Measurements from ENCODE around the gene KRTAP29-1. TPM values are rescaled to one million over a fixed set of nuclear protein-coding genes. Genes with fewer than 3 reads are reported as not detected.

The KRTAP29-1 gene
- polyA plus RNA-seq, 1 experiment, result not detected

- Histone ChIP-seq H3K27me3 (ENCODE audit: control insufficient read depth, insufficient read depth, low read length) (no peaks in the 10 kb centered on the region), H3K4me3 (ENCODE audit: low read depth, low read length) (no peak overlapping the region), H3K27ac (ENCODE audit: low read depth, low read length) (no peak overlapping the region), H3K9me3 (ENCODE audit: control insufficient read depth, insufficient read depth, low read length) (peaks cover 19% of the 10 kb centered on the region)
- CTCF ChIA-PET, result interaction anchor here (0.9 kb wide), 1 partner anchor 17 kb away, joined by 3 read pairs; no protein-coding TSS in a partner anchor
- TF ChIP-seq CTCF (IDR thresholded peaks at IDR 0.05; ENCODE audit: low read depth, low read length), result no peak
- no peak for DNase-seq (ENCODE audit: low read depth, low spot score)
- POLR2A ChIA-PET, result no interaction called here
Observed at GRCh38 chr17:41345992-41346391, 43.3 kb upstream of the KRTAP29-1 start.

GRCh38 chr17:41343029-41343428 is 40.4 kb upstream of the KRTAP29-1 start:
- peaks cover 19% of the 10 kb centered on the region for H3K9me3 ChIP-seq (ENCODE audit: control insufficient read depth, insufficient read depth, low read length)
- no peaks in the 10 kb centered on the region for H3K27me3 ChIP-seq (ENCODE audit: control insufficient read depth, insufficient read depth, low read length)
- ChIA-PET CTCF (no interaction called here), POLR2A (no interaction called here)
- no peak for DNase-seq (ENCODE audit: low read depth, low spot score)
- no peak overlapping the region for H3K4me3 ChIP-seq (ENCODE audit: low read depth, low read length)
- no peak for TF ChIP-seq CTCF (IDR thresholded peaks at IDR 0.05; ENCODE audit: low read depth, low read length)
- H3K27ac ChIP-seq (ENCODE audit: low read depth, low read length), result no peak overlapping the region

GRCh38 chr17:41340934-41341861 is 38.5 kb upstream of the KRTAP29-1 start:
- CTCF ChIA-PET, result interaction anchor here (0.6 kb wide), 1 partner anchor 122 kb away, joined by 4 read pairs; no protein-coding TSS in a partner anchor
- no peak for DNase-seq (ENCODE audit: low read depth, low spot score)
- POLR2A ChIA-PET, result no interaction called here

GRCh38 chr17:41340494-41340893 is 37.8 kb upstream of the KRTAP29-1 start:
- TF ChIP-seq CTCF (IDR thresholded peaks at IDR 0.05; ENCODE audit: low read depth, low read length), result no peak
- H3K9me3 ChIP-seq (ENCODE audit: control insufficient read depth, insufficient read depth, low read length), result peaks cover 19% of the 10 kb centered on the region
- H3K27me3 ChIP-seq (ENCODE audit: control insufficient read depth, insufficient read depth, low read length), result no peaks in the 10 kb centered on the region
- no peak for DNase-seq (ENCODE audit: low read depth, low spot score)
- POLR2A ChIA-PET, result no interaction called here
- CTCF ChIA-PET, result interaction anchor here (1.0 to 1.7 kb wide), 2 partner anchors 11 to 479 kb away, joined by 3 to 4 read pairs; no protein-coding TSS in a partner anchor
- no peak overlapping the region for H3K4me3 ChIP-seq (ENCODE audit: low read depth, low read length)
- no peak overlapping the region for H3K27ac ChIP-seq (ENCODE audit: low read depth, low read length)

More at GRCh38 chr17:41340934-41341861, 38.5 kb upstream of the KRTAP29-1 start:
- no peak overlapping the region for H3K4me3 ChIP-seq (ENCODE audit: low read depth, low read length)
- no peak for TF ChIP-seq CTCF (IDR thresholded peaks at IDR 0.05; ENCODE audit: low read depth, low read length)
- H3K9me3 ChIP-seq (ENCODE audit: control insufficient read depth, insufficient read depth, low read length), result peaks cover 19% of the 10 kb centered on the region
- no peak overlapping the region for H3K27ac ChIP-seq (ENCODE audit: low read depth, low read length)
- no peaks in the 10 kb centered on the region for H3K27me3 ChIP-seq (ENCODE audit: control insufficient read depth, insufficient read depth, low read length)

- no peak for TF ChIP-seq CTCF (IDR thresholded peaks at IDR 0.05; ENCODE audit: low read depth, low read length)
- DNase-seq (ENCODE audit: low read depth, low spot score), result no peak
- Histone ChIP-seq H3K4me3 (ENCODE audit: low read depth, low read length) (no peak overlapping the region), H3K27ac (ENCODE audit: low read depth, low read length) (no peak overlapping the region), H3K27me3 (ENCODE audit: control insufficient read depth, insufficient read depth, low read length) (no peaks in the 10 kb centered on the region), H3K9me3 (ENCODE audit: control insufficient read depth, insufficient read depth, low read length) (peaks cover 19% of the 10 kb centered on the region)
- ChIA-PET POLR2A (no interaction called here), CTCF (interaction anchor here (0.9 to 1.7 kb wide), 4 partner anchors 10 to 479 kb away, joined by 3 to 9 read pairs (median 4); no protein-coding TSS in a partner anchor)
Observed at GRCh38 chr17:41339571-41340172, 37.0 kb upstream of the KRTAP29-1 start.
